ENCODE measurements around the gene S1PR3. TPM values are rescaled to one million over a fixed set of nuclear protein-coding genes. Genes with fewer than 3 reads are reported as not detected.

The S1PR3 gene
- total and polyA plus RNA-seq, 4 donors = 1.4 to 4.5 (median 2.9) TPM

DNA sequence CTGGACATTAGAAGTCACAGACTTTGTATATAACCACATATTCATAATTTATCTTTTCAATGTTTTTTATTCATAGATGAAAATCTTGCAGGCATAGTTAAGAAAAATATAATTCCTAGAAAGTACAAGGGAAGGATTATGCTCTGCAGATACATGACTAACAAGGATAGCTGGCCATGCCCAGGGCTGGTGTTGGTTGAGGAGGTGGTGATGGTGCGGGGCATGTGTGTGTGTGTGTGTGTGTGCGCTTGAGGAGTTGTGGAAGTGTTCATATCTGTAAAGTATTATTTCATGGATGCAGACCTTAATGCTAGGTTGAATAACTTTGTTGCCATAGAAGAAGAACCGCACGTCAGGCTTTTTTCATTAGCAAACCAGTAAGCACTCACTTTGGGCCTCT is 1.3 kb downstream of the S1PR3 start:
- Histone ChIP-seq H3K9ac (ENCODE audit: low read depth in 1 of 2, low read length in 2 of 2) (no peak overlapping the region), H3K4me1 (ENCODE audit: control insufficient read depth in 4 of 4, insufficient read depth in 4 of 4, low read length in 3 of 4) (peaks cover 0 to 29% (median 21%) of the 10 kb centered on the region in 4 donors), H3K36me3 (ENCODE audit: control insufficient read depth in 4 of 4, insufficient read depth in 3 of 4, low read depth in 1 of 4, low read length in 3 of 4) (no peaks in the 10 kb centered on the region), H3K4me3 (ENCODE audit: low read depth in 1 of 3, low read length in 3 of 3) (peak overlapping the region in 2 of 3 donors; percentile 59 to 64), H3K27ac (ENCODE audit: low read depth in 1 of 2, low read length in 2 of 2) (no peak overlapping the region), H3K27me3 (ENCODE audit: control insufficient read depth in 4 of 4, insufficient read depth in 4 of 4, low read length in 3 of 4) (peaks cover 0 to 5% (median 2%) of the 10 kb centered on the region in 4 donors), H3K9me3 (ENCODE audit: control insufficient read depth in 4 of 4, low read length in 3 of 4) (no peaks in the 10 kb centered on the region)
- TF ChIP-seq, protein P1, sequence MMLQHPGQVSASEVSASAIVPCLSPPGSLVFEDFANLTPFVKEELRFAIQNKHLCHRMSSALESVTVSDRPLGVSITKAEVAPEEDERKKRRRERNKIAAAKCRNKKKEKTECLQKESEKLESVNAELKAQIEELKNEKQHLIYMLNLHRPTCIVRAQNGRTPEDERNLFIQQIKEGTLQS (IDR thresholded peaks at IDR 0.05) = no peak
- 87% methylated on average over 4 of the region's 4 CpGs for WGBS
- DNase-seq (ENCODE audit: low spot score) = no peak

DNA sequence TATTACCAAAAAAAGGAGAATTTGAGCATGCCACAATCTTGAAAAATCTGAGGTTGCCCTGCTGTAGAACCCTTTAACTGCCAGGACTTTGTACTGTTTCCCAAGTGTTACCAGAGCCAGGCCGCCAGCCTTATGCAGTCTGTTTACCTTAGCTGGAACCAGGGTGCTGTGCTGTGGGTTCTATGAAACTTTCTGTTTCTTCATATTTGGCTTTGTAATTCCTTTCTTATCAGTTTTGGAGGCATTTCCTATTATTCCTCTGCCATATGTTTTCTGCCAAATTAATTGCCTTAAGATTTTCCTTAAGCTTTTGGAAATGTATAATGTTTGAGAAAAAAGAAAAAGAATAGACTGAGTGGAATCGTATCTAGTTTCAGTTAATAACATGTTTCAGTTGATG is 2.1 kb downstream of the S1PR3 start:
- no peak overlapping the region for H3K9ac ChIP-seq (ENCODE audit: low read depth in 1 of 2, low read length in 2 of 2)
- DNase-seq (ENCODE audit: low spot score) = no peak
- peak; percentile 52 for TF ChIP-seq SP1 (IDR thresholded peaks at IDR 0.05)
- no peak for TF ChIP-seq NR2F2 (IDR thresholded peaks at IDR 0.05)
- peak in 1 of 2 donors; percentile 62 for TF ChIP-seq RXRA (IDR thresholded peaks at IDR 0.05)
- TF ChIP-seq, protein P2, sequence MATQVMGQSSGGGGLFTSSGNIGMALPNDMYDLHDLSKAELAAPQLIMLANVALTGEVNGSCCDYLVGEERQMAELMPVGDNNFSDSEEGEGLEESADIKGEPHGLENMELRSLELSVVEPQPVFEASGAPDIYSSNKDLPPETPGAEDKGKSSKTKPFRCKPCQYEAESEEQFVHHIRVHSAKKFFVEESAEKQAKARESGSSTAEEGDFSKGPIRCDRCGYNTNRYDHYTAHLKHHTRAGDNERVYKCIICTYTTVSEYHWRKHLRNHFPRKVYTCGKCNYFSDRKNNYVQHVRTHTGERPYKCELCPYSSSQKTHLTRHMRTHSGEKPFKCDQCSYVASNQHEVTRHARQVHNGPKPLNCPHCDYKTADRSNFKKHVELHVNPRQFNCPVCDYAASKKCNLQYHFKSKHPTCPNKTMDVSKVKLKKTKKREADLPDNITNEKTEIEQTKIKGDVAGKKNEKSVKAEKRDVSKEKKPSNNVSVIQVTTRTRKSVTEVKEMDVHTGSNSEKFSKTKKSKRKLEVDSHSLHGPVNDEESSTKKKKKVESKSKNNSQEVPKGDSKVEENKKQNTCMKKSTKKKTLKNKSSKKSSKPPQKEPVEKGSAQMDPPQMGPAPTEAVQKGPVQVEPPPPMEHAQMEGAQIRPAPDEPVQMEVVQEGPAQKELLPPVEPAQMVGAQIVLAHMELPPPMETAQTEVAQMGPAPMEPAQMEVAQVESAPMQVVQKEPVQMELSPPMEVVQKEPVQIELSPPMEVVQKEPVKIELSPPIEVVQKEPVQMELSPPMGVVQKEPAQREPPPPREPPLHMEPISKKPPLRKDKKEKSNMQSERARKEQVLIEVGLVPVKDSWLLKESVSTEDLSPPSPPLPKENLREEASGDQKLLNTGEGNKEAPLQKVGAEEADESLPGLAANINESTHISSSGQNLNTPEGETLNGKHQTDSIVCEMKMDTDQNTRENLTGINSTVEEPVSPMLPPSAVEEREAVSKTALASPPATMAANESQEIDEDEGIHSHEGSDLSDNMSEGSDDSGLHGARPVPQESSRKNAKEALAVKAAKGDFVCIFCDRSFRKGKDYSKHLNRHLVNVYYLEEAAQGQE (IDR thresholded peaks at IDR 0.05) = peak; percentile 23
- TF ChIP-seq, protein P3, sequence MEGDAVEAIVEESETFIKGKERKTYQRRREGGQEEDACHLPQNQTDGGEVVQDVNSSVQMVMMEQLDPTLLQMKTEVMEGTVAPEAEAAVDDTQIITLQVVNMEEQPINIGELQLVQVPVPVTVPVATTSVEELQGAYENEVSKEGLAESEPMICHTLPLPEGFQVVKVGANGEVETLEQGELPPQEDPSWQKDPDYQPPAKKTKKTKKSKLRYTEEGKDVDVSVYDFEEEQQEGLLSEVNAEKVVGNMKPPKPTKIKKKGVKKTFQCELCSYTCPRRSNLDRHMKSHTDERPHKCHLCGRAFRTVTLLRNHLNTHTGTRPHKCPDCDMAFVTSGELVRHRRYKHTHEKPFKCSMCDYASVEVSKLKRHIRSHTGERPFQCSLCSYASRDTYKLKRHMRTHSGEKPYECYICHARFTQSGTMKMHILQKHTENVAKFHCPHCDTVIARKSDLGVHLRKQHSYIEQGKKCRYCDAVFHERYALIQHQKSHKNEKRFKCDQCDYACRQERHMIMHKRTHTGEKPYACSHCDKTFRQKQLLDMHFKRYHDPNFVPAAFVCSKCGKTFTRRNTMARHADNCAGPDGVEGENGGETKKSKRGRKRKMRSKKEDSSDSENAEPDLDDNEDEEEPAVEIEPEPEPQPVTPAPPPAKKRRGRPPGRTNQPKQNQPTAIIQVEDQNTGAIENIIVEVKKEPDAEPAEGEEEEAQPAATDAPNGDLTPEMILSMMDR (IDR thresholded peaks at IDR 0.05; ENCODE audit: low read depth, low read length, missing input control) = no peak
- TF ChIP-seq FOXA1 (IDR thresholded peaks at IDR 0.05) = no peak
- no peak for TF ChIP-seq EGR1 (IDR thresholded peaks at IDR 0.05; ENCODE audit: low read depth in 2 of 2)
- TF ChIP-seq, protein P4, sequence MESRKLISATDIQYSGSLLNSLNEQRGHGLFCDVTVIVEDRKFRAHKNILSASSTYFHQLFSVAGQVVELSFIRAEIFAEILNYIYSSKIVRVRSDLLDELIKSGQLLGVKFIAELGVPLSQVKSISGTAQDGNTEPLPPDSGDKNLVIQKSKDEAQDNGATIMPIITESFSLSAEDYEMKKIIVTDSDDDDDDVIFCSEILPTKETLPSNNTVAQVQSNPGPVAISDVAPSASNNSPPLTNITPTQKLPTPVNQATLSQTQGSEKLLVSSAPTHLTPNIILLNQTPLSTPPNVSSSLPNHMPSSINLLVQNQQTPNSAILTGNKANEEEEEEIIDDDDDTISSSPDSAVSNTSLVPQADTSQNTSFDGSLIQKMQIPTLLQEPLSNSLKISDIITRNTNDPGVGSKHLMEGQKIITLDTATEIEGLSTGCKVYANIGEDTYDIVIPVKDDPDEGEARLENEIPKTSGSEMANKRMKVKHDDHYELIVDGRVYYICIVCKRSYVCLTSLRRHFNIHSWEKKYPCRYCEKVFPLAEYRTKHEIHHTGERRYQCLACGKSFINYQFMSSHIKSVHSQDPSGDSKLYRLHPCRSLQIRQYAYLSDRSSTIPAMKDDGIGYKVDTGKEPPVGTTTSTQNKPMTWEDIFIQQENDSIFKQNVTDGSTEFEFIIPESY (IDR thresholded peaks at IDR 0.05) = no peak
- TF ChIP-seq FOXA2 (IDR thresholded peaks at IDR 0.05) = peak; percentile 50
- TF ChIP-seq HNF4A (conservative IDR thresholded peaks at IDR 0.05) = peak; percentile 85 to 90
- TF ChIP-seq HNF4G (IDR thresholded peaks at IDR 0.05) = peak; percentile 73
- TF ChIP-seq, protein P5, sequence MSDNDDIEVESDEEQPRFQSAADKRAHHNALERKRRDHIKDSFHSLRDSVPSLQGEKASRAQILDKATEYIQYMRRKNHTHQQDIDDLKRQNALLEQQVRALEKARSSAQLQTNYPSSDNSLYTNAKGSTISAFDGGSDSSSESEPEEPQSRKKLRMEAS (IDR thresholded peaks at IDR 0.05) = peak; percentile 12
- peak; percentile 24 to 38 for TF ChIP-seq RAD21 (IDR thresholded peaks at IDR 0.05)
- no peaks in the 10 kb centered on the region for H3K36me3 ChIP-seq (ENCODE audit: control insufficient read depth in 4 of 4, insufficient read depth in 3 of 4, low read depth in 1 of 4, low read length in 3 of 4)
- 54% methylated on average over 2 of the region's 2 CpGs for WGBS
- H3K9me3 ChIP-seq (ENCODE audit: control insufficient read depth in 4 of 4, low read length in 3 of 4) = no peaks in the 10 kb centered on the region
- H3K4me1 ChIP-seq (ENCODE audit: control insufficient read depth in 4 of 4, insufficient read depth in 4 of 4, low read length in 3 of 4) = peaks cover 0 to 29% (median 21%) of the 10 kb centered on the region in 4 donors
- peaks cover 0 to 5% (median 2%) of the 10 kb centered on the region in 4 donors for H3K27me3 ChIP-seq (ENCODE audit: control insufficient read depth in 4 of 4, insufficient read depth in 4 of 4, low read length in 3 of 4)
- peak overlapping the region in 1 of 3 donors; percentile 5 for H3K4me3 ChIP-seq (ENCODE audit: low read depth in 1 of 3, low read length in 3 of 3)
- peak overlapping the region; percentile 31 to 42 for H3K27ac ChIP-seq (ENCODE audit: low read depth in 1 of 2, low read length in 2 of 2)
